Measurements from ENCODE around the gene DNASE1L1. TPM values are rescaled to one million over a fixed set of nuclear protein-coding genes. Genes with fewer than 3 reads are reported as not detected.

DNASE1L1 gene
- polyA plus RNA-seq, 1 of the 3 experiments (the other 2 are of a cell fraction) = 18.2 TPM

DNA sequence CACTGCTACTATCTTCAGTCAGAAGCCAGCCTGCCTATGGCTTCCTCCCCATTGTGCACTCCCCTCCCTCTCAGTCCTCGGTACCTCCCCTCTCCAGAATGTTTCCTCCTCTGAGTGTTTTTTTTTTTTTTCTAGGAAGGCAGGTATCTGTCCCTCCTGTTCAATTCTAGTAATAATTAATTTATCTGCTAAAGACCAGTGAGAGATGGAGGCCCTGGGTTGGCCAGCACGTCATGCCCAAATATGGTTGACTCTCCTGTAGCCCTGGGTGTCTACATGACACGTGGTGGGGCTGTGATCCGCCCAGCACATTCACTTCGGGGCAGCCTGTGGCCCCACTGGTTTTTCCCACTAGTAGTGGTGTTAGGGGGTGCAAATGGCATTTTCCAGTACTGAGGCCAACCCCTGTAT is 36.4 kb downstream of the DNASE1L1 start (continued):
- TF ChIP-seq, protein P1, sequence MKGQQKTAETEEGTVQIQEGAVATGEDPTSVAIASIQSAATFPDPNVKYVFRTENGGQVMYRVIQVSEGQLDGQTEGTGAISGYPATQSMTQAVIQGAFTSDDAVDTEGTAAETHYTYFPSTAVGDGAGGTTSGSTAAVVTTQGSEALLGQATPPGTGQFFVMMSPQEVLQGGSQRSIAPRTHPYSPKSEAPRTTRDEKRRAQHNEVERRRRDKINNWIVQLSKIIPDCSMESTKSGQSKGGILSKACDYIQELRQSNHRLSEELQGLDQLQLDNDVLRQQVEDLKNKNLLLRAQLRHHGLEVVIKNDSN (IDR thresholded peaks at IDR 0.05; ENCODE audit: borderline replicate concordance, low read depth) = no peak
- TF ChIP-seq USF2 (IDR thresholded peaks at IDR 0.05; ENCODE audit: borderline replicate concordance, low read depth, low read length) (no peak), RXRA (IDR thresholded peaks at IDR 0.05; ENCODE audit: borderline replicate concordance, low read depth) (no peak), SMC3 (IDR thresholded peaks at IDR 0.05; ENCODE audit: low read depth, low read length) (no peak), JUND (IDR thresholded peaks at IDR 0.05) (no peak), CHD2 (IDR thresholded peaks at IDR 0.05; ENCODE audit: low read length, partially characterized antibody) (no peak), EP300 (IDR thresholded peaks at IDR 0.05; ENCODE audit: borderline replicate concordance in 1 of 2, low read depth in 1 of 2, low read length in 1 of 2) (no peak)

- Histone ChIP-seq H3K9me2 (no peaks in the 10 kb centered on the region), H4K20me1 (ENCODE audit: insufficient read depth) (peaks cover 19% of the 10 kb centered on the region), H3K27ac (ENCODE audit: low read depth in 2 of 2, low read length in 1 of 2) (no peak overlapping the region; a peak in 1 of 4 replicates), H3K79me2 (ENCODE audit: insufficient read depth) (peaks cover 69% of the 10 kb centered on the region), H2AFZ (ENCODE audit: low read depth) (no peak overlapping the region), H3K9me3 (no peaks in the 10 kb centered on the region), H3K4me3 (ENCODE audit: low read depth in 2 of 2, low read length in 1 of 2) (peak overlapping the region in 1 of 2 experiments; percentile 32; a peak in 2 of 4 replicates), H3K9ac (peak overlapping the region; percentile 21; the same call in 1 of the 2 replicates), H3K36me3 (replicated peaks in 1 of 2; ENCODE audit: control insufficient read depth in 1 of 2, insufficient read depth in 2 of 2, low read length in 1 of 2) (peaks cover 4 to 8% of the 10 kb centered on the region in 2 experiments), H3K4me2 (peak overlapping the region; percentile 57), H3K4me1 (ENCODE audit: control insufficient read depth in 1 of 2, insufficient read depth in 2 of 2, low read depth in 1 of 2, low read length in 1 of 2) (peaks cover 13 to 16% of the 10 kb centered on the region in 2 experiments; a peak in 2 of 4 replicates), H3K27me3 (ENCODE audit: insufficient read depth) (no peaks in the 10 kb centered on the region), H3F3A (replicated peaks; ENCODE audit: insufficient read depth) (peaks cover 14% of the 10 kb centered on the region)
- WGBS (ENCODE audit: low lambda C conversion rate) = 71% methylated on average over 30 of the region's 43 CpGs
- POLR2A ChIA-PET = no interaction called here
- CTCF ChIA-PET = no interaction called here
- no peak for DNase-seq
- TF ChIP-seq USF2 (IDR thresholded peaks at IDR 0.05; ENCODE audit: borderline replicate concordance, low read depth, low read length) = no peak
- no peak for TF ChIP-seq GATA2 (CRISPR knock-in tag; IDR thresholded peaks at IDR 0.05)
- TF ChIP-seq, protein P1 (IDR thresholded peaks at IDR 0.05; ENCODE audit: borderline replicate concordance, low read depth) = no peak
- no peak for TF ChIP-seq JUND (IDR thresholded peaks at IDR 0.05)
- TF ChIP-seq CHD2 (IDR thresholded peaks at IDR 0.05; ENCODE audit: low read length, partially characterized antibody) = no peak
- no peak for TF ChIP-seq POLR2AphosphoS5 (IDR thresholded peaks at IDR 0.05; ENCODE audit: low read depth, low read length)
- no peak for TF ChIP-seq NRF1 (IDR thresholded peaks at IDR 0.05; ENCODE audit: low read depth, low read length)
- TF ChIP-seq, protein P2, sequence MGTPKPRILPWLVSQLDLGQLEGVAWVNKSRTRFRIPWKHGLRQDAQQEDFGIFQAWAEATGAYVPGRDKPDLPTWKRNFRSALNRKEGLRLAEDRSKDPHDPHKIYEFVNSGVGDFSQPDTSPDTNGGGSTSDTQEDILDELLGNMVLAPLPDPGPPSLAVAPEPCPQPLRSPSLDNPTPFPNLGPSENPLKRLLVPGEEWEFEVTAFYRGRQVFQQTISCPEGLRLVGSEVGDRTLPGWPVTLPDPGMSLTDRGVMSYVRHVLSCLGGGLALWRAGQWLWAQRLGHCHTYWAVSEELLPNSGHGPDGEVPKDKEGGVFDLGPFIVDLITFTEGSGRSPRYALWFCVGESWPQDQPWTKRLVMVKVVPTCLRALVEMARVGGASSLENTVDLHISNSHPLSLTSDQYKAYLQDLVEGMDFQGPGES (IDR thresholded peaks at IDR 0.05; ENCODE audit: low read depth, low read length) = no peak
- TF ChIP-seq GABPA (IDR thresholded peaks at IDR 0.05; ENCODE audit: low read depth) = no peak
- TF ChIP-seq RAD21 (IDR thresholded peaks at IDR 0.05; ENCODE audit: low read length) = no peak
- no peak for TF ChIP-seq ZBTB33 (IDR thresholded peaks at IDR 0.05; ENCODE audit: borderline replicate concordance, low read depth)
- no peak for TF ChIP-seq EZH2phosphoT487 (IDR thresholded peaks at IDR 0.05; ENCODE audit: borderline replicate concordance, low read depth)
- TF ChIP-seq RFX5 (IDR thresholded peaks at IDR 0.05; ENCODE audit: low read length) = no peak
- no peak for TF ChIP-seq EP300 (IDR thresholded peaks at IDR 0.05; ENCODE audit: borderline replicate concordance in 1 of 2, low read depth in 1 of 2, low read length in 1 of 2)
- TF ChIP-seq NFIC (IDR thresholded peaks at IDR 0.05; ENCODE audit: borderline replicate concordance) = no peak
- TF ChIP-seq SIN3A (IDR thresholded peaks at IDR 0.05; ENCODE audit: borderline replicate concordance, low read depth, low read length) = no peak
- TF ChIP-seq, protein P3, sequence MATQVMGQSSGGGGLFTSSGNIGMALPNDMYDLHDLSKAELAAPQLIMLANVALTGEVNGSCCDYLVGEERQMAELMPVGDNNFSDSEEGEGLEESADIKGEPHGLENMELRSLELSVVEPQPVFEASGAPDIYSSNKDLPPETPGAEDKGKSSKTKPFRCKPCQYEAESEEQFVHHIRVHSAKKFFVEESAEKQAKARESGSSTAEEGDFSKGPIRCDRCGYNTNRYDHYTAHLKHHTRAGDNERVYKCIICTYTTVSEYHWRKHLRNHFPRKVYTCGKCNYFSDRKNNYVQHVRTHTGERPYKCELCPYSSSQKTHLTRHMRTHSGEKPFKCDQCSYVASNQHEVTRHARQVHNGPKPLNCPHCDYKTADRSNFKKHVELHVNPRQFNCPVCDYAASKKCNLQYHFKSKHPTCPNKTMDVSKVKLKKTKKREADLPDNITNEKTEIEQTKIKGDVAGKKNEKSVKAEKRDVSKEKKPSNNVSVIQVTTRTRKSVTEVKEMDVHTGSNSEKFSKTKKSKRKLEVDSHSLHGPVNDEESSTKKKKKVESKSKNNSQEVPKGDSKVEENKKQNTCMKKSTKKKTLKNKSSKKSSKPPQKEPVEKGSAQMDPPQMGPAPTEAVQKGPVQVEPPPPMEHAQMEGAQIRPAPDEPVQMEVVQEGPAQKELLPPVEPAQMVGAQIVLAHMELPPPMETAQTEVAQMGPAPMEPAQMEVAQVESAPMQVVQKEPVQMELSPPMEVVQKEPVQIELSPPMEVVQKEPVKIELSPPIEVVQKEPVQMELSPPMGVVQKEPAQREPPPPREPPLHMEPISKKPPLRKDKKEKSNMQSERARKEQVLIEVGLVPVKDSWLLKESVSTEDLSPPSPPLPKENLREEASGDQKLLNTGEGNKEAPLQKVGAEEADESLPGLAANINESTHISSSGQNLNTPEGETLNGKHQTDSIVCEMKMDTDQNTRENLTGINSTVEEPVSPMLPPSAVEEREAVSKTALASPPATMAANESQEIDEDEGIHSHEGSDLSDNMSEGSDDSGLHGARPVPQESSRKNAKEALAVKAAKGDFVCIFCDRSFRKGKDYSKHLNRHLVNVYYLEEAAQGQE (IDR thresholded peaks at IDR 0.05; ENCODE audit: low read depth, low read length) = no peak
Observed at GRCh38 chrX:154371789-154372300, 37.2 kb downstream of the DNASE1L1 start.

All from SK-N-SH (cell line).